K562 treated with DMSO at 1 percent for 24 hours (cell line): ENCODE data around the gene MRPL43. TPM values are rescaled to one million over a fixed set of nuclear protein-coding genes. Genes with fewer than 3 reads are reported as not detected.

Source experiments
- total RNA-seq: library from RNA; unstranded; fragments of 300-600 nt; gene quantifications from 2 replicates; pipeline ENCODE4 v1.2.3, GENCODE V29; 2022; ENCODE audit warnings: low read depth; ENCODE audit not compliant: insufficient read depth

Gene MRPL43
- 60.4 and 67.9 TPM in 2 replicates for total RNA-seq

GRCh38 chr10:100986952-100987684, at the start of gene MRPL43, which contains the start of gene TWNK:
MRPL43 (minus strand) TSS chr10:100987497; CDS start chr10:100987443, 54 bp downstream.
TWNK (plus strand) TSS chr10:100987543; CDS start chr10:100988211, 668 bp downstream.

GRCh38 chr10:101031128-101031795, 44.0 kb upstream of the MRPL43 start, which contains the start of the genes PDZD7 and SFXN3:
PDZD7 (minus strand) TSS chr10:101031129; CDS start chr10:101030219, 910 bp downstream.
SFXN3 (plus strand) TSS chr10:101031234; CDS start chr10:101034695, 3,461 bp downstream.

GRCh38 chr10:100999742-101000126, 12.4 kb upstream of the MRPL43 start, which contains the start of gene LZTS2:
LZTS2 (plus strand) TSS chr10:100999808; CDS start chr10:101002539, 2,731 bp downstream.

GRCh38 chr10:100969187-100970075, 17.9 kb downstream of the MRPL43 start, which contains the start of gene SEMA4G:
SEMA4G (plus strand) TSS chr10:100969504; CDS start chr10:100972913, 3,409 bp downstream.

Other genes with a start within 250 kb of the MRPL43 start
- gene PAX2, start 241.9 kb downstream of the MRPL43 start, total RNA-seq = not detected in 2 replicates
- gene SLF2, start 74.5 kb downstream of the MRPL43 start, total RNA-seq = 6.8 and 9.2 TPM in 2 replicates
- gene SEMA4G, start 18.0 kb downstream of the MRPL43 start, total RNA-seq = 1.7 and 2.2 TPM in 2 replicates
- gene TWNK, start within 50 bp of the MRPL43 start, total RNA-seq = 5.5 and 5.6 TPM in 2 replicates
- 57.4 and 59.9 TPM in 2 replicates for gene LZTS2, start 12.3 kb upstream of the MRPL43 start, total RNA-seq
- 0.71 and 0.83 TPM in 2 replicates for gene PDZD7, start 43.6 kb upstream of the MRPL43 start, total RNA-seq
- 1.6 and 2.2 TPM in 2 replicates for gene SFXN3, start 43.7 kb upstream of the MRPL43 start, total RNA-seq
- gene KAZALD1, start 74.5 kb upstream of the MRPL43 start, total RNA-seq = 26.7 and 31.9 TPM in 2 replicates
- gene TLX1, start 143.8 kb upstream of the MRPL43 start, total RNA-seq = 0.63 and 2.0 TPM in 2 replicates
- gene LBX1, start 242.0 kb upstream of the MRPL43 start, total RNA-seq = not detected in 2 replicates